Erythroblast (primary cell): Measurements from ENCODE around the gene CFAP58.

Experiments
- GATA1 ChIP-seq: IDR thresholded peaks from 2 replicates; pipeline ENCODE4 v1.6.1; 2011; ENCODE audit warnings: low read depth, mild to moderate bottlenecking, control low read depth, low read length, moderate library complexity
- POLR2A ChIP-seq: IDR thresholded peaks from 2 replicates; pipeline ENCODE4 v1.6.1; 2011; ENCODE audit warnings: mild to moderate bottlenecking, low read length

DNA sequence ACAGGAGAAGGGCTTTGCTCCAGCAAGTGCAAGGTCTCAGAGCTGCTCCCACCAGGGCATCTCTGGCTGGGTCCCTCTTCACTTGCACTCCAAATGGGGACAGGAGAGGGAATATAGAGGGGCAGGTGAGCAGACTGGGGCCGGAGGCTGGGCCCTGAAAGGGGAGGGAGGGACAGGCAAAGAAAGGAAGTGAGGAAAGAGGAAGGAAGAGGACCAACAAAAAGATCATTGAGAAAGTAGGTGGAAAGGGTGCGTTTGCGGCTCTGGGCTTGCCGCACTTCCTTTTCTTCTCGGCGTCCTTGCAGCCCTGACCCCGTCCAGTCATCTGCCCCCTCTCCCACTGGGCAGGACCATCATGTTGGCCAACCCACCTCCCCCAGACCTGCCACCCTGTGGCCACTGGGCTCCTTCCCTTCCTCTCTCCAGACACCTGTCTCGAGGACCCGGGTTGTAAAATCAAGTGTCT lies 29.4 kb upstream of the CFAP58 start:
- TF ChIP-seq POLR2A: no peak
- no peak for TF ChIP-seq GATA1
